AG04449 (cell line): ENCODE measurements around the gene LGALS1.

ENCODE experiments used
- CTCF ChIA-PET: fragments of 350-600 bp; formaldehyde crosslinking; extraction: SDS; loops from one replicate; lab custom pipeline; 2021; ENCODE audit warnings: antibody characterized with exemption; lab: Yijun Ruan, JAX
- POLR2A ChIA-PET: fragments of 400-600, 350-600 bp; formaldehyde crosslinking; extraction: SDS; loops from one replicate; lab custom pipeline; 2020; ENCODE audit warnings: antibody characterized with exemption, inconsistent platforms; lab: Yijun Ruan, JAX
- DNase-seq: peaks from one replicate; pipeline ENCODE4 v3.0.0-alpha.2; 2010; ENCODE audit warnings: low read depth, low spot score
- H3K4me3 ChIP-seq: 2 replicates; pipeline ENCODE4 v1.5.1; 2011; ENCODE audit warnings: low read depth, mild to moderate bottlenecking, control low read depth, low read length
- TF ChIP-seq, protein P1 (sequence below): IDR thresholded peaks from one replicate; pipeline ENCODE4 v1.5.1; 2011; ENCODE audit warnings: mild to moderate bottlenecking, moderate library complexity, low read length, control low read depth, inconsistent platforms; ENCODE audit not compliant: insufficient read depth; ENCODE audit errors: missing control alignments

Gene LGALS1

DNA sequence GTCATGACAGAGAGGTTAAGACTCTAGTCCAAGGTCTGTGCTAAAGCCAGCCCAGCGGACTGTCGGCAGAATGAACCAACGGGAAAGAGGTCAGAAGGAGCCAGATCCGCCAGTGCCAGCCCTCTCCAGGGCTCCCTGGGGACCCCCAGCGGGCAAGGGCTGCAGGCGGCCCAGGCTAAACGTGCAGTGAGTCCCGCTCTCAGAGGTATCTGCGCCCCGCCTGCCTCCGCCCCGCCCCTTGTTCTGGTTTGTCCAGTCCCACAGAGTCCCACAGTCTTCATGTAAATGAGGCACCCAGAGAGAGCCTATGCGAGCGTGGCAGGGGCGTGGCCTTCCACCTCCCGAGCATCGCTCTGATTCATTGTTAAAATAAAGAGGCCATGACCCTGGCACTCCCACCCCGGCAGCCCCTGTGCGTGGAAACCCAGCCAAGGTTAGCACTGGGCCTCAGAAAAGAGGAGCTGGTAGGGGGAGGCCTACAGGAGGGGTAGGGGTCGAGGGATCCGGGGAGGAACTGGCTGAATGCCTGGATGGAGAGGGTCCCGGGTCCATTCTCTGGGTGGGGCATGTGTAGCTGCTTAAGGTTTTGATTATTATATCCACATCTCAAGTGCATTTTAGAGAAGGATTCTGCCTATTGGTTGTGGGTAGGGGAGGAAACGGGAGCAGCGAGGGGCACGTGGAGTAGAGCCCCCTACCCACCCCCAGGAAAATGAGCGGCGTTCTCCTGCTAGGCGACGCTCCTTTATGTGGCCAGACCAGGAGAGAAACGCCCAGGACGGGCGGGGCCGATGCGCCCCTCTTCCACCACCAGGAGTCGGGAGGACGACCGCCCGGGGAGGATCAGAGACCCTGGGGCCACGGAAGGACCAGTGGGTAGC is 21.5 kb downstream of the LGALS1 start, which contains the start of gene TRIOBP:
TRIOBP (plus strand) TSS at position 392 of the 881 bp plus-strand sequence. CDS start 4,318 bp downstream, outside the sequence.
- peak; percentile 72 for DNase-seq
- ChIA-PET POLR2A (interaction anchor here (0.6 to 2.0 kb wide), 6 partner anchors 11 to 1621 kb away, joined by 3 to 14 read pairs (median 4); partner anchors contain the start of genes LGALS1 and NOL12), CTCF (interaction anchor here (0.8 to 5.5 kb wide), 20 partner anchors 9 to 157 kb away, joined by 3 to 69 read pairs (median 4); partner anchors contain the start of gene NOL12)
- H3K4me3 ChIP-seq, result peak within 1 kb of the TSS; percentile 64
- TF ChIP-seq, protein P1, sequence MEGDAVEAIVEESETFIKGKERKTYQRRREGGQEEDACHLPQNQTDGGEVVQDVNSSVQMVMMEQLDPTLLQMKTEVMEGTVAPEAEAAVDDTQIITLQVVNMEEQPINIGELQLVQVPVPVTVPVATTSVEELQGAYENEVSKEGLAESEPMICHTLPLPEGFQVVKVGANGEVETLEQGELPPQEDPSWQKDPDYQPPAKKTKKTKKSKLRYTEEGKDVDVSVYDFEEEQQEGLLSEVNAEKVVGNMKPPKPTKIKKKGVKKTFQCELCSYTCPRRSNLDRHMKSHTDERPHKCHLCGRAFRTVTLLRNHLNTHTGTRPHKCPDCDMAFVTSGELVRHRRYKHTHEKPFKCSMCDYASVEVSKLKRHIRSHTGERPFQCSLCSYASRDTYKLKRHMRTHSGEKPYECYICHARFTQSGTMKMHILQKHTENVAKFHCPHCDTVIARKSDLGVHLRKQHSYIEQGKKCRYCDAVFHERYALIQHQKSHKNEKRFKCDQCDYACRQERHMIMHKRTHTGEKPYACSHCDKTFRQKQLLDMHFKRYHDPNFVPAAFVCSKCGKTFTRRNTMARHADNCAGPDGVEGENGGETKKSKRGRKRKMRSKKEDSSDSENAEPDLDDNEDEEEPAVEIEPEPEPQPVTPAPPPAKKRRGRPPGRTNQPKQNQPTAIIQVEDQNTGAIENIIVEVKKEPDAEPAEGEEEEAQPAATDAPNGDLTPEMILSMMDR, result peak; percentile 63

DNA sequence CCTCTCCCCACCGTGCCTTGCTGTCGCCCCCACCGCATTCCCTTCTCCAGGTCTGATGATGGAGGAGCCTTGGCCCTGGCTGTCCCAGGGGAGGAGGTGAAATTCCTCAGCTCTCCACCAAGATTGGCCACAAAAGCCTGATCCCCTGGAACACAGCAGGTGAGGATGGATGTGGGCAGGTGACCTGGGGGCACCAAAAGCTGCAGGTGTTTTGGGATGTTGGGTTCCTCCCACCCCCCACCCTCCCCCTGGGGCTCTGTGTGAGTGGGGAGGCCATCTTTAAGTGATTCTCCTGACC is 22.1 kb downstream of the LGALS1 start:
- ChIA-PET CTCF (interaction anchor here (0.8 to 5.5 kb wide), 11 partner anchors 9 to 69 kb away, joined by 3 to 69 read pairs (median 5); no protein-coding TSS in a partner anchor), POLR2A (interaction anchor here (0.6 to 0.7 kb wide), 2 partner anchors 43 to 1620 kb away, joined by 3 read pairs; no protein-coding TSS in a partner anchor)
- no peak for DNase-seq
- TF ChIP-seq, protein P1, result no peak
- peak overlapping the region; percentile 64 for H3K4me3 ChIP-seq

DNA sequence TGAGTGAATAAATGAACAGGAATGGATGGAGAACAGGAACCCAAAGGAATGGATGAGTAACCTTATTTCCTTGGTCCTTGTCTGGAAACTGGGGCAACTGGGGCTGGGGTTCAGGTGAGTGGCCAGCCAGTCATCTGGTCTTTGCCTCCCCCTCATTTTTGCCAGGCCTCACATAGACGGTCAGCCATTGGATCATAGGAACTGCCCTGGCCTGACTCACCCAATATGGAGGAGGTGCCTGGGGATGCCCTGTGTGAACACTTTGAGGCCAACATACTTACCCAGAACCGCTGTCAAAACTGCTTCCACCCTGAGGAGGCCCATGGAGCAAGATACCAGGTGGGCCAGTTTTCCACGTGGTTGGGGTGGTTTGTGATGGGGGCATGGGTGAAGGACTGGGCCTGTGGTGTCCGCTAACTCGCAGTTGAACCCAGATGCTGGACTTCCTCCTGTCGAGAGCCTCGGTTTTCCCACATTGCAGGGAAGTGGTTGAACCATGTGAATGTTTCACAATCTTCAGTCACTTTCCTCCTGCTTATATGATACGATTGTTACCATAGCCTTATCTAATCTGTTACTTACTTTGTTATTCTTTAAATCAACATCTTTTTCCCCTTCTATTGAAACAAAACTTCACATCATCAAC is 25.8 kb downstream of the LGALS1 start:
- TF ChIP-seq, protein P1, result no peak
- ChIA-PET CTCF (no interaction called here), POLR2A (no interaction called here)
- no peak overlapping the region for H3K4me3 ChIP-seq
- DNase-seq, result no peak

DNA sequence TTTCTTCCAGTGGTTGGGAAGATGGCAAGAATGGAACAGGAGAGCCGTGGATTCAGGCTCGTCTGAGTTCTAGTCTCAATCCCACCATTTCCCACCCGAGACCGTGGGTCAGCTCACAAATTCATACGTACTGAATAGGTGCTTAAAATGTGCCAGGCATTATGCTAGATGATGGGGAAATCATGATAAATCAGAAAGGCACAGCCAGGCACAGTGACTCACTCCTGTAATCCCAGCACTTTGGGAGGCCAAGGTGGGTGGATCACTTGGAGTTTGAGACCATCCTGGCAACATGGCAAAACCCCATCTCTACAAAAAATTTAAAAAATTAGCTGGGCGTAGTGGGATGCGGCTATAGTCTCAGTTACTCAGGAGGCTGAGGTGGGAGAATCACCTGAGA is 28.5 kb downstream of the LGALS1 start:
- H3K4me3 ChIP-seq, result no peak overlapping the region
- ChIA-PET POLR2A (interaction anchor here (1.7 kb wide), 1 partner anchor 29 kb away, joined by 3 read pairs; the partner anchor contains the start of gene LGALS1), CTCF (interaction anchor here (1.1 to 2.1 kb wide), 3 partner anchors 22 to 97 kb away, joined by 3 to 9 read pairs (median 4); no protein-coding TSS in a partner anchor)
- TF ChIP-seq, protein P1, result no peak
- no peak for DNase-seq

DNA sequence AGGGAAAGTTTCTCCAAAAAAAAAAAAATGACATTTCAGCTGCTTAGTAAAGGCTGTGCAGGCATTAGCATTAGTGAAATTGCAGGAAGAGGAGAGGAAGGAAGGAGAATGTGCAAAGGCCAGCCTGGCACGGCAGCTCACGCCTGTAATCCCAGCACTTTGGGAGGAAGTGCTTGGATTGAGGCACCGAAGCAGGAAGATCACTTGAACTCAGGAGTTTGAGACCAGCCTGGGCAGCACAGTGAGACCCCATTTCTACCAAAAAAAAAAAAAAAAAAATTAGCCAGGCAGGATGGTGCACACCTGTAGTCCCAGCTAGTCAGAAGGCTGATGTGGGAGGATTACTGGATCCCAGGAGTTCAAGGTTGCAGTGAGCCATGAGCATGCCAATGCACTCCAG is 29.2 kb downstream of the LGALS1 start:
- POLR2A ChIA-PET, result interaction anchor here (1.7 kb wide), 1 partner anchor 30 kb away, joined by 3 read pairs; the partner anchor contains the start of gene LGALS1
- TF ChIP-seq, protein P1, result no peak
- H3K4me3 ChIP-seq, result no peak overlapping the region
- CTCF ChIA-PET, result interaction anchor here (2.1 kb wide), 1 partner anchor 62 kb away, joined by 9 read pairs; no protein-coding TSS in a partner anchor
- DNase-seq, result no peak
